HCT116 (cell line): Measurements from ENCODE around the gene ERFE. TPM values are rescaled to one million over a fixed set of nuclear protein-coding genes. Genes with fewer than 3 reads are reported as not detected.

Source experiments
- ATAC-seq: fragments of 200-7000 bp; cut with Tn5 transposase; 2 replicates; pipeline ENCODE4 v1.9.1; 2020; ENCODE audit warnings: mild to moderate bottlenecking, moderate library complexity
- BruUV-seq: library from RNA; stranded (reverse); fragments of 400-500 nt; replicated peaks from 2 replicates; lab custom pipeline; 2021; lab: Mats Ljungman, UMichigan
- CTCF ChIA-PET: fragments of 300-600 bp; sonication (Branson Sonifier 250); formaldehyde crosslinking; loops from one replicate; lab custom pipeline; 2021; ENCODE audit warnings: antibody characterized with exemption; lab: Charles Lee
- POLR2A ChIA-PET: fragments of 300-600, 350-600 bp; sonication (Branson Sonifier 250); formaldehyde crosslinking; loops from one replicate; lab custom pipeline; 2021; ENCODE audit warnings: antibody characterized with exemption; lab: Charles Lee
- RAD21 ChIA-PET, 2 experiments: fragments of 300-600 bp; sonication (Branson Sonifier 250); formaldehyde crosslinking; loops; one replicate each; lab custom pipeline; 2023; ENCODE audit warnings: low total read pairs in 2 of 2; ENCODE audit not compliant: uncharacterized antibody in 2 of 2, unreplicated experiment in 2 of 2, low non-redundant PET in 1 of 2; lab: Charles Lee
- DNase-seq: peaks from one replicate; pipeline ENCODE4 v3.0.0-alpha.2; 2010; ENCODE audit warnings: low read depth, low spot score
- H2AFZ ChIP-seq: fragments of 200-600 bp; shearing (Covaris generic), sonication (generic); 2 replicates; pipeline ENCODE4 v1.6.1; 2017; ENCODE audit warnings: low read depth, mixed run types, mixed read lengths, antibody characterized with exemption, low read length; ENCODE audit not compliant: poor library complexity, severe bottlenecking
- H3K27ac ChIP-seq: 2 replicates; pipeline ENCODE4 v1.5.1; 2012; ENCODE audit warnings: low read depth, low read length
- H3K27me3 ChIP-seq: fragments of 200-600 bp; sonication (generic); 2 replicates; pipeline ENCODE4 v1.6.1; 2016; ENCODE audit warnings: mixed run types, low read length, mixed read lengths; ENCODE audit not compliant: insufficient read depth
- H3K36me3 ChIP-seq, 2 experiments: fragments of 200-500 bp in 1 of 2; fragments of 200-600 bp in 1 of 2; sonication (Bioruptor generic) in 1 of 2; sonication (generic) in 1 of 2; 2 replicates each; pipeline versions ENCODE4 v1.5.1 to v1.6.1; 2014 to 2016; ENCODE audit warnings: low read length in 2 of 2, inconsistent platforms in 1 of 2, mixed read lengths in 1 of 2, mixed run types in 1 of 2; ENCODE audit not compliant: insufficient read depth in 2 of 2, control insufficient read depth in 1 of 2
- H3K4me1 ChIP-seq, 2 experiments: fragments of 200-600 bp in 1 of 2; sonication (generic) in 1 of 2; 2 replicates each; pipeline versions ENCODE4 v1.5.1 to v1.6.1; 2012 to 2017; ENCODE audit warnings: low read length in 2 of 2, inconsistent platforms in 1 of 2, mild to moderate bottlenecking in 1 of 2, mixed read lengths in 1 of 2, mixed run types in 1 of 2, moderate library complexity in 1 of 2; ENCODE audit not compliant: insufficient read depth in 2 of 2, control insufficient read depth in 1 of 2
- H3K4me2 ChIP-seq: fragments of 200-600 bp; sonication (generic); 2 replicates; pipeline ENCODE4 v1.6.1; 2017; ENCODE audit warnings: mixed run types, low read length, mixed read lengths
- H3K4me3 ChIP-seq, 2 experiments: fragments of 200-600 bp in 1 of 2; sonication (generic) in 1 of 2; replicated peaks in 1 of 2; 2 replicates each; pipeline ENCODE4 v1.5.1; 2011 to 2016; ENCODE audit warnings: low read length in 2 of 2, control low read depth in 1 of 2, low read depth in 1 of 2, mild to moderate bottlenecking in 1 of 2, mixed read lengths in 1 of 2, mixed run types in 1 of 2
- H3K79me2 ChIP-seq: fragments of 200-600 bp; sonication (generic); 2 replicates; pipeline ENCODE4 v1.6.1; 2017; ENCODE audit warnings: mild to moderate bottlenecking, mixed run types, low read length, moderate library complexity, mixed read lengths; ENCODE audit not compliant: insufficient read depth
- H3K9ac ChIP-seq: fragments of 200-600 bp; sonication (generic); 2 replicates; pipeline ENCODE4 v1.6.1; 2016; ENCODE audit warnings: low read length, mixed read lengths
- H3K9me2 ChIP-seq: fragments of 200-600 bp; sonication (generic), shearing (Covaris generic); 2 replicates; pipeline ENCODE4 v1.6.1; 2017; ENCODE audit warnings: mixed run types, mild to moderate bottlenecking, moderate library complexity; ENCODE audit not compliant: insufficient read depth
- H3K9me3 ChIP-seq, 2 experiments: fragments of 200-500 bp in 1 of 2; fragments of 200-600 bp in 1 of 2; sonication (Bioruptor generic) in 1 of 2; sonication (generic) in 1 of 2; 2 replicates each; pipeline ENCODE4 v1.6.1; 2014 to 2017; ENCODE audit warnings: low read length in 2 of 2, mixed read lengths in 2 of 2, inconsistent platforms in 1 of 2, low read depth in 1 of 2, mild to moderate bottlenecking in 1 of 2, mixed run types in 1 of 2, moderate library complexity in 1 of 2; ENCODE audit not compliant: control insufficient read depth in 1 of 2, insufficient read depth in 1 of 2
- H4K20me1 ChIP-seq: fragments of 200-600 bp; sonication (generic), shearing (Covaris generic); 2 replicates; pipeline ENCODE4 v1.6.1; 2017; ENCODE audit warnings: mixed run types, mild to moderate bottlenecking, moderate library complexity; ENCODE audit not compliant: insufficient read depth
- FOSL1 ChIP-seq: IDR thresholded peaks from 2 replicates; pipeline ENCODE4 v1.6.1; 2012; ENCODE audit warnings: low read depth
- JUND ChIP-seq: IDR thresholded peaks from 2 replicates; pipeline ENCODE4 v1.6.1; 2012
- POLR2A ChIP-seq: IDR thresholded peaks from 2 replicates; pipeline ENCODE4 v1.7.0; 2011; ENCODE audit warnings: borderline replicate concordance; ENCODE audit not compliant: insufficient read depth, insufficient read length; ENCODE audit errors: extremely low read depth
- POLR2AphosphoS5 ChIP-seq: IDR thresholded peaks from 2 replicates; pipeline ENCODE4 v1.6.1; 2011; ENCODE audit warnings: mild to moderate bottlenecking, low read depth, low read length, moderate library complexity
- RAD21 ChIP-seq: IDR thresholded peaks from 2 replicates; pipeline ENCODE4 v1.6.1; 2012; ENCODE audit warnings: low read depth, mild to moderate bottlenecking
- SIN3A ChIP-seq: IDR thresholded peaks from 2 replicates; pipeline ENCODE4 v1.6.1; 2012; ENCODE audit warnings: low read depth
- TCF7L2 ChIP-seq: IDR thresholded peaks from 2 replicates; pipeline ENCODE4 v1.7.0; 2011; ENCODE audit warnings: borderline replicate concordance, inconsistent platforms; ENCODE audit not compliant: insufficient read depth, insufficient read length; ENCODE audit errors: extremely low read depth
- YY1 ChIP-seq: IDR thresholded peaks from 2 replicates; pipeline ENCODE4 v1.6.1; 2011; ENCODE audit warnings: low read length, low read depth, moderate library complexity, mild to moderate bottlenecking; ENCODE audit not compliant: insufficient replicate concordance; ENCODE audit errors: extremely low read depth
- ZFX ChIP-seq: fragments of 450-650 bp; IDR thresholded peaks from 2 replicates; pipeline ENCODE4 v1.6.1; 2017
- intact Hi-C: fragments of 100-400 bp; cut with micrococcal nuclease; formaldehyde crosslinking; loops from 2 replicates; pipeline ENCODE4 v1.10.0; 2022
- total RNA-seq: library from RNA; stranded (reverse); gene quantifications from one replicate; pipeline ENCODE4 v1.2.1, GENCODE V29; 2021; ENCODE audit not compliant: unreplicated experiment
- TF ChIP-seq, protein P1 (sequence below): IDR thresholded peaks from 2 replicates; pipeline ENCODE4 v1.6.1; 2011; ENCODE audit warnings: mild to moderate bottlenecking, low read length, moderate library complexity; ENCODE audit not compliant: insufficient replicate concordance; ENCODE audit errors: extremely low read depth
- TF ChIP-seq, protein P2 (sequence below): IDR thresholded peaks from 2 replicates; pipeline ENCODE4 v1.6.1; 2012
- TF ChIP-seq, protein P3 (sequence below): IDR thresholded peaks from 2 replicates; pipeline ENCODE4 v1.6.1; 2012

ERFE gene
- total RNA-seq, 1 experiment from 2014 or later = 17.3 TPM

DNA sequence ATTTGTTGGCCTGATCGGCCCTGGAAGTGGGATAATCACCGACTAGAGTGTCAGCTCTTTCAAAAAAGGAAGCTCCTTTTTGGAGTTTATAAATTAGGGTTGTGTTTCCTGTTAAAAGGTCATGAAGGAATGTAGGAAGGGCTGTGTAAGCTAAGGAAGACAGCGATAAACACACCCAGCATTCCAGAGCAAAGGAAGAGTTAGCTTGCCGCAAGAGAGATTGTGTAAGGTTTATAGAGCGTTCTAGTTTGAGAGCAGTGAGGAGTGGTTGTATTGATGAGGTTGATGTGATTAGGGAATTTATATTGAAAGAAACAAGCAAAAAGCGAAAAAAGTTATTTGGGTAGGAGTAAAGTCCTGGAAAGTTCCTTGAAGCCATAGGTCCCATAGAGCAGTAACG is 48.2 kb downstream of the ERFE start (continued):
- TF ChIP-seq RAD21 = no peak
- no peak for TF ChIP-seq TCF7L2
- no peak for TF ChIP-seq SIN3A
- TF ChIP-seq, protein P1, sequence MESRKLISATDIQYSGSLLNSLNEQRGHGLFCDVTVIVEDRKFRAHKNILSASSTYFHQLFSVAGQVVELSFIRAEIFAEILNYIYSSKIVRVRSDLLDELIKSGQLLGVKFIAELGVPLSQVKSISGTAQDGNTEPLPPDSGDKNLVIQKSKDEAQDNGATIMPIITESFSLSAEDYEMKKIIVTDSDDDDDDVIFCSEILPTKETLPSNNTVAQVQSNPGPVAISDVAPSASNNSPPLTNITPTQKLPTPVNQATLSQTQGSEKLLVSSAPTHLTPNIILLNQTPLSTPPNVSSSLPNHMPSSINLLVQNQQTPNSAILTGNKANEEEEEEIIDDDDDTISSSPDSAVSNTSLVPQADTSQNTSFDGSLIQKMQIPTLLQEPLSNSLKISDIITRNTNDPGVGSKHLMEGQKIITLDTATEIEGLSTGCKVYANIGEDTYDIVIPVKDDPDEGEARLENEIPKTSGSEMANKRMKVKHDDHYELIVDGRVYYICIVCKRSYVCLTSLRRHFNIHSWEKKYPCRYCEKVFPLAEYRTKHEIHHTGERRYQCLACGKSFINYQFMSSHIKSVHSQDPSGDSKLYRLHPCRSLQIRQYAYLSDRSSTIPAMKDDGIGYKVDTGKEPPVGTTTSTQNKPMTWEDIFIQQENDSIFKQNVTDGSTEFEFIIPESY = no peak
- TF ChIP-seq, protein P2, sequence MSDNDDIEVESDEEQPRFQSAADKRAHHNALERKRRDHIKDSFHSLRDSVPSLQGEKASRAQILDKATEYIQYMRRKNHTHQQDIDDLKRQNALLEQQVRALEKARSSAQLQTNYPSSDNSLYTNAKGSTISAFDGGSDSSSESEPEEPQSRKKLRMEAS = no peak

DNA sequence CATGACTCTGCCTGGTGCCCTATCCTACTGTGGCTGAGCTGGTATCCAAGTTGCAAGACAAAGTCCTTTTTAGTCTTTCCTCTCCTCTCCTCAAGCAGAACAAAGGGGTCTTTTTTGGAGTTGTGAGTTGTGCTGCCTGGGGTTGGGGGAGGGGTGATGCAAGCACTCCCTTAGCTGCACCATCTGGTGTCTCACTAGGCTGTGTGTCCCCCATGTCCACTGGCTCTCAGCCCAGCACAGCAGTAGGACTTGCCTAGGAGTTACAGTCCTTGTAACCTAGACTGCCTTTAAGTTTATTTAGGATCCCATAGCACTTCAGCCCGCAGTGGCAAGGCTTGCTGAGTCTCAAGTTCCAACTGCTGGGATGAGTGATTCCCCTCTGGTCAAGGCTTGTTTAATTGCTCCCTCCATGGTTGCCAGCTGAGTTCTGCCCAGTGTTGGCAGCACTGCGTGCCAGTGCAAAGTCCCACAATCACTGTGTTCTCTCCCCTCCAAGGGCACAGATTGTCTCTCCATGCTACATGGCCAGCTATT is 57.9 kb downstream of the ERFE start:
- no peak for DNase-seq
- ChIA-PET CTCF (no interaction called here), POLR2A (no interaction called here)
- no peak overlapping the region for H3K9ac ChIP-seq
- TF ChIP-seq, protein P1 = no peak
- TF ChIP-seq ZFX (no peak), YY1 (no peak), POLR2AphosphoS5 (no peak), JUND (no peak), POLR2A (no peak), FOSL1 (no peak)
- TF ChIP-seq, protein P2 = no peak
- TF ChIP-seq, protein P3, sequence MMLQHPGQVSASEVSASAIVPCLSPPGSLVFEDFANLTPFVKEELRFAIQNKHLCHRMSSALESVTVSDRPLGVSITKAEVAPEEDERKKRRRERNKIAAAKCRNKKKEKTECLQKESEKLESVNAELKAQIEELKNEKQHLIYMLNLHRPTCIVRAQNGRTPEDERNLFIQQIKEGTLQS = no peak
- TF ChIP-seq, all 23 proteins: peak for 0
- Histone ChIP-seq H3K36me3 (no peaks in the 10 kb centered on the region), H4K20me1 (no peaks in the 10 kb centered on the region), H3K9me3 (no peaks in the 10 kb centered on the region), H3K9me2 (no peaks in the 10 kb centered on the region), H3K27me3 (no peaks in the 10 kb centered on the region), H3K27ac (no peak overlapping the region), H3K79me2 (no peaks in the 10 kb centered on the region), H2AFZ (no peak overlapping the region), H3K4me2 (no peak overlapping the region), H3K4me3 (no peak overlapping the region), H3K4me1 (no peaks in the 10 kb centered on the region)
- no peak for ATAC-seq
- intact Hi-C loops = no loop called here
- RAD21 ChIA-PET = no interaction called here
- BruUV-seq = no TSS peak
